Measurements from ENCODE around the gene WDR27.

WDR27 gene

DNA sequence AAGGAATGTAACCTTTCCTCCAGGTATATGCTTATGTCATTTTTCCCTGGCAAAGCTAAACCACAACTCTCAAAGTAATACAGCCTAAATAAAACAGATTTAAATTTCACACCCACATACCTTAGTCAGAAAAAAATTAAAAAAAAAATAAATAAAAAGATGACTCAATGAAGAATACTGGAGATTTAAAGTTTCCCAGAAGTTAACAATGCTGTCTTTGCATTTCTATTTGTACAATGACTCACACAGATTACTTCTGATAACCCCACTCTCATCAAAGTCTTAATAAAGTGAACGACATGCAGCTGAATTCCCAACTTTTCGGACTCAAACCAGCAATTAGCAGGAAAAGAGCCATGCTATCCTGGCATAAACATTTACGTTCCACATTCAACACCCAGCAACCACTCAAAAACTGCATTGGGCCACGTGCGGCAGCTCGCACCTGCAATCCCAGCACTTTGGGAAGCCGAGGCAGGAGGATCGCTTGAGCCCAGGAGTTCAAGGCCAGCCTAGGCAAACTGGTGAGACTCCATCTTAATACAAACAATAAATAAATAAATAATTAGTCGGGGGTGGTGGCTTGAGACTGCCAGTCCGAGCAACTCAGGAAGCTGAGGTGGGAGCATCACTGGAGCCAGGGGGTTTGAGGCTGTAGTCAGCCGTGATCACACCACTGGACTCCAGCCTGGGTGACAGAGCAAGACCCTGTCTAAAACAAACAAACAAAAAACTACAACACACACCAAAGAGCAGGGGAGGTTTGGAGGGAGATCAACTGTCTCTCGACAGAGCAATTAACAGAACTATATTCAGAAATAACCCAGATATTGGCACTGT lies 130.5 kb downstream of the WDR27 start:
- FAIRE-seq (no peak), DNase-seq (ENCODE audit: insufficient read length, low spot score) (no peak)

DNA sequence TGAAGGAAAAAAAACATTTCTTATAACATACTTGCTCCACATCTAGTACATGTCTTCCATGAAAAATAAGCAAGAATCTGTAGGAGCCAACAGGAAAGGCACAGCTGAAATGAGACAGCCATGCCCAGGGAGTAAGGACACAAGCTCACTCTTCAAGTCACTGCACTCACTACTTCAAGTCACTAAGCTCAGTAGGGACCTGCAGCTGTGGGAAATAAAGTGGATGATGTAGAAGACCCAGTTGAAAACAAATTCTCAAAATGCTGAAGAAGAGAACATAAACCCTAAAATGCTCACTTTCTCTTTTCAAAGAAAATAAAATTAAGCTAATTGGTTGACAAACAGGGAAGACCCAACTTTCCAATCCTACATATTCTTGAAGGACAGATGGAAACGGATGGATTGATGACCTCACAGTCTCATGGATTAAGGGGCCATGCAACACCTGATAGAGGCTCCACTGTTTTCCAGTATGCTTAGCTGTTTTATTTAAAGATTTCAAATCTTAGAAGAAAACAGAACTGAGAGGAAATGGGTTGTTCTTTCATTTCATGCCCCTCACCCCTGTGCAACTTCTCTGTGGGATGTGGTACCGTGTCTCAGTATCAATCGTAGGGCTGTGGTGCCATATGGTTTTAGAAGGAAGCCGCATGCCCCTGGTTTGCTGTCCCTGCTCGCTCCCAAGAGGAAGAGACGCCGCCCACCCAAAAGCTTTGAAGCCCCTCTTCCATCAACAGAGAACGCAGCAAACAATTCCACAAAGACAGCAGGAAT lies 133.3 kb downstream of the WDR27 start:
- FAIRE-seq = no peak
- DNase-seq (ENCODE audit: insufficient read length, low spot score) = no peak

DNA sequence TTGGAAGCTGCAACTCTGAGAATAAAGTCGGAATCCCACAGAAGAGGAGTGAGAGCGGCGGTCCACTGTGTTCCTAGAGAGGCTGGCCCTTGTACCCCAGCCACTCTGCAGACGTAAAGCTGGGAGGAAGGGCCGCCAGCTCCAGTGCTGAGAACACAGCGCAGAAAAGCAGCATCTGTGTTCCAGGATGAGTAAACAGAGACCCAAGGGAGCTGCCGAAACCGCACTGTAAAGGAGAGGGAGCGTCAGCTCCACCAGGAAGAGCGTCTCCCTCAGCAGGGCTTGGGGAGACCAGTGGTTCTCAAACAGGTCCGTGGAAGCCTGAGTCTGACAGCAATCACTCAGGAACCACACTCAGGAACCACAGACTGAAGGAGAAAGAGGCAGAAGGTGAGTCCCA lies 134.0 kb downstream of the WDR27 start:
- no peak for DNase-seq (ENCODE audit: insufficient read length, low spot score)
- FAIRE-seq = no peak

DNA sequence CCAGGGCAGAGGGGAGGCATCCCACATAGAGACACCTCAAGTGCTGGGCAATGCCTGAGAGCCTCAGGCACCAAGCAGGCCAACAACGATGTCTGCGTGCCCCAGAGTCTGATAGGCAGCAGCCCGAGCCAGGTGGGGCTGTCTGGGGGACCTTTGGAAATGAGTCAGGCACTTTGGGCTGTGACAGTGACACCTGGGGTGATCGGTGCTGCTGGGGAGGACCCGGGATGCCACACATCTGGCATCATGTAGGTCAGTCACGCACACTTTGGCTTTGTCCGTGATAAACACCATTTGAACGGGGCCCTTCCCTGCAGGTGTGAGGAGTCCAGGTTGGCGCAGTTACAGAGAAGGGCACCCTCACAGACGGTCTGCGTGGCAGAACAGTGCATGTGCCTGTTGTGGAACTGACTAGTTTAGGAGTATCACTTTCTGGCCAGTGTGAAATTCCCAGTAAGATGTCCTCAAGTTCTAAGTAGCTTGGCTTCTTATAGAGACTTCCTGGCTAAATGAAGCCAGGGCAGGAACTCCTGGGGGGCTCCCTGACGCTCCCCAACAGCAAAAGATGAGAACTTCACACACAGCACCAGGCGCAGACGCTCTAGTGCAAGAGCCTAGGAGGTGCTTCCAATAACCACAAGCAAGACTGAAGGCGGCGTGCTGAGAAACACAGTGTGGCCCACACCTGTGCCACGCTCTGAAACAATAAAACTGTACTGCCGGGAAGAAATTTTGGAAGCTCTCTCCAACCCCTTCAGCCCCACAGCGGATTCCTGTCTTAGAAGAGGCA lies 134.7 kb downstream of the WDR27 start:
- no peak for FAIRE-seq
- no peak for DNase-seq (ENCODE audit: insufficient read length, low spot score)

DNA sequence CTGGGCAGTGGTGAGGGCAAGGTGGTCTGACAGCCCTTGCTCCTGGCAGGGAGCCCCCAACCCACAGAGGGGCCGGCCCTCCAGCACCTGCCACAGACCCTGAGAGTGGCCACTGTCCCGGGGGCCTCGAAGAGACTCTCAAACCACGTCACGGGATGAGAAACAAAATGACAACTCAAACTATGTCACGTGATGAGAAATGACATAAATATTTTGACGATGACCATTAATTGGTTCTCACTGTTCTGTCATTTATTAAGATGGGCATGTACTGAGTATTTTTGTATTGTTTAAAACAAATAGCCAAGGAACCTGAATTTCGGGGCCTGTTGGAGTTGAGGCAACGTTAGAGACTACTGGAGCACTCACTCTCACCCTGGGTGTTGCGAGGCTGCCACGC lies 135.5 kb downstream of the WDR27 start:
- no peak for FAIRE-seq
- no peak for DNase-seq (ENCODE audit: insufficient read length, low spot score)

DNA sequence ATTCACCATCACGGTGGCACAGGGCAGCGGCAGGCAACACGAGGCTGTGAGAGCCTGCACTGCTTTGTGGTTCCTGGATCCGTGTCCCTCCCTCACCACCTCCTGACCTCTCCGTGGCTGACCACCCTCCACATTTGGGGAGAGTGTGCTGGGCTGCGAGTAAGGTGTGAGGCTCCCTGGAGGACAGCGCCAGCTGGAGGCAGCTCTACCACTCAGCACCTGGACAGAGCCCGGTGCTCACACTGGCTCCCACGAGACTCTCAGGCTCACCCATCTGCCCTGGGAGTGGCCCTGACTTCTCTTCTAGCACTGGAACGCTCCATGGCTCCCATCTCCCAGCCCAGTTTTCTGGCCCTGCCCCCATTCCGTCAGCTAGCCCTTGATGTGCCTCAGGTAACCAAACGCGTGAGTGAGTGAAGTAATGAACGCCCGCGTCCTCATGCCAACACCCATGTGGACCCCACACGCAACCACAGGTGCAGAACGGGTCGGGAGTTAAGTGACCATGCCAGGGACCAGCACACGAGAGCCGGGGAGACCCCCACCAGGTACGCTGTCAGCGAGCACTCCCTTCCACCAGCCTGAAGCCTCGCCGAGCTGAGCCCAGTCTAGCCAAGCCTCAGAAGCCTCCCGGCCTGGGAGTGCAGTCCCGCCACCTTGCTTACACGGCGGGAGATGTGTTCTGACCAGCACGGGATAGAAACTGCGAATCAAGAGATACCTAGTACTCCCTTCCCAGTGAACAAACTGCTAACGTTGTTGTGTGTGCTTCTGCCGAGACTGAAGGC lies 137.2 kb downstream of the WDR27 start:
- FAIRE-seq (no peak), DNase-seq (ENCODE audit: insufficient read length, low spot score) (no peak)

DNA sequence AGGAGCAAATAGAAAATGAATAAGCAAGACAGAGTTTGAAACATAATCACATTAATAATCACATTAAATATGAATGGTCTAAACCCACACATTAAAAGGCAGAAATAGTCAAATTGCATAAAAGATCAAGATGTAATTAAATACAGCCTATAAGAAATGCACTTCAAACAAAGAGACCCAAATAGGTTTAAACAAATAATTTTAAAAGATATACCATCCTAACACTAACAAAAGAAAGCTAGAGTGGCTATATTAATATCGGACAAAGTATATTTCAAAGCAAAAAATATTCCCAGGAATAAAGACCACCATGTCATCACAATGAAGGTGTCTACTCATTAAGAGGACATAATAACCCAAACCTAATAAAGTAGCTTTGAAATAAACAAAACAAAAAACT lies 140.2 kb downstream of the WDR27 start:
- FAIRE-seq (no peak), DNase-seq (ENCODE audit: insufficient read length, low spot score) (no peak)

DNA sequence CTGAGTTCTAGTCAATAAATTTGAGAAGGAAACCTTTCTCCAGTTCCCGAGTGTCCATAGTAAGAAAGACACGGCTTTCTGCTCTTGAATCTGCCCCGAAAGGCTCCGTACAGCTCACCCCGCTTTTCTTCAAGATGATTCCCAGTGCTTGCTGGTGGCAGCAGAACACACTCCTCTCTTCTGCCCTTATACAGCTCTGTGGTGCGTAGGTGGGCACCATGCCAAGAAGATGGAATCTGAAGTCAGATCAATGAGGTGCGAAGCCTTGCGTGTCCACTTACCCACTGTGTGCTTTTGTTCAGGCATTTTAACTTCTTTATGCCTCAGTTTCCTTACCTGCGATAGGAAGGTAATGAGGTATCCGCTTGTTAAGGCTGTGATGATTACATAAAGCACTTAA lies 142.2 kb downstream of the WDR27 start:
- DNase-seq (ENCODE audit: insufficient read length, low spot score) (no peak), FAIRE-seq (no peak)

DNA sequence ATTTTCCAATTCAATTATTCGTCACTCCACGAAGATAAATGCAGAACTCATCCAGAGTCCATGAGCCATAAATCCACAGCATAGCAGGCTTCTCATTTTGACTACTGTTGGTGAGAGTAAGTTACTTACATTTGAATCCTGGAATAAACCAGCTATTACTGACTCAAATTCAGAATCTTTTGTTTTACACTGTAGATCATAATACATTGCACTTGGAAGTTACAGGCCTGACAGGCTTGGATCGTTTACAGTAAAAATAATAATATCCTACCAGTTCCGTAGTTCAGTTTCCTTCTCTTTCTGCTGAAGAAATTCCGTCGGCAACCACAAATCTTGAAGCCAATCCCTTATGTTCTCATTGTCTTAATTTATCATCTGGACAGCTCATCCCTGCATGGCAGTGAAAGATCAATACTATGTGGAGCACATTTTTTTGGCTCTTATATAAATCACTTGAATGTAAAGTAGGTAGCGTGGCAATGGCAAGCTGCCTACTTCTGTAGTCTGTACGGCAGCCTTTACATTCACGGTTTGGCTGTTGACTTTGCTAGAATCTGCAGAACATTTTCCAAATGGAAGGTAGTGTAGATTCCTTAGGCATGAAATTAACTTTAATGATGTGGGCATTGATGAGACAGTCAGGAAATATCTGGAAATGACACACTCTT lies 142.9 kb downstream of the WDR27 start:
- DNase-seq (ENCODE audit: insufficient read length, low spot score) (no peak), FAIRE-seq (no peak)

DNA sequence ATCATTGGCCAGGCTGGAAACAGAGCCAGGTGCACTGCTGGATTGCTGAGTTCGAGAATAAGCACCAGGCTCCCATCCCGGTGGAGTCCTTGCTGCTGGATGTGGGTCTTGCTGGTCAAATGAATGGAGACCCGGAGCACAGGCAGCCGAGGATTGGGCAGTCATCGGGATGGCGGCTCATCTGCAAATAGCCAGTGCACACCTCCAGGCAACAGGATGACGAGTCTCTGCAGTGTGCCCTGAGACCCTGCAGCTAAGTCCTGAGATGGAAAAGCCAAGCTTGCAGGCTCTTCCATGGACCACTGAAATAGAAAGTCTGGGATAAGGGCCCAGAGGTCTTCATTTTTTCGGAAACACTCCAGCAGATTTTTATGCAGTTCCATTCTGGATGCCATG lies 143.5 kb downstream of the WDR27 start:
- no peak for DNase-seq (ENCODE audit: insufficient read length, low spot score)
- FAIRE-seq = no peak

DNA sequence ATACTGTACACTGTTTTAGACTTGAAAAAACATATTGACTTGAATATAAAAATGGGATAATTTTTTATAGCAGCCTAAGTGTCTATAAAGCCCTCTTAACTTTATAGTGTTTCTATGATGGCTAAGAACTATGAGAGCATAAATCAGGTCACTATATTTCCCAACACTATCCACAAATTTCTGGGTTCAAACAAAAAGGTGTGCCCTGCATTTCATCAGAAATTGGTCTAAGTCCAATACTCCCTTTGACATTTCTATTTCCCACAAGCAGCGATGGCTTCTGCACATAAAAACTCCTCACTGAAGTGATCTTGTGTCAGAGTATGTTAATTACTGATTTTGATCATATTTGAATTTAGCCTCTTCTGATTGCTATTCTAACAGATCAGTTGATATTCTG lies 143.9 kb downstream of the WDR27 start:
- DNase-seq (ENCODE audit: insufficient read length, low spot score) (no peak), FAIRE-seq (no peak)

DNA sequence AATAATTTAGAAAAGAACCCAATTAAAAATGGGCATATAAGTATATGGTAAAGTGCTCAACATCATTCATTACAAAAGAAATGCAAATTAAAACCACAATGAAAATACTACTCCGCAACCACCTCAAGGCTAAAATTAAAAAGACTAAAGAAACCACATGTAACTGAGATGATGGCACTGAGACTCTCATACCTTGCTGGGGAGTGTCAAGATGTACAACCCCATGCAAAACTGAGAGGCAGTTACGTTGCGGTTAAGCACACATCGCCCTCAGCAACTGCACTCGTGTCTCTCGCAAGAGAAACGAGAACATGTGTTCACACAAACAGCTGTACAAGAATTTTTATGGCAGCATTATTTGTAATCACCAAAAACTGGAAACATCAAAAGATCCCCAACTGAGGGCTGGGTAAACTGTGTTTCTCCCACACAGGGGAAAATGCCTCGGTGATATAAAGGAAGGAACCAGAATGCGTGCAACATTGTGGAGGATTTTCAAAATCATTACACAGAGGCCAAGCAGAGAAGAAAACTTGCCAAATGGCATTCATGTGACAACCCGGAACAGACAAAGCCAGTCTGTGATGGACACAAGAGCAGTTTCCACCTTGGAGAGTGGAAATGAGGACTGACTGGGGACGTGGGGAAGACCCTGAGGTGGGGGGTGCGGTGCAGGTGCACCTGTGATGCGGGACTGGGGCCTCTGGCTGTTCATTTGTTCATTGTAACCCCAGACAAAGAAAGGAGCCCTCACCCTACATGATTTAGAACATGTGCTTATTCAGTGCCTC lies 144.9 kb downstream of the WDR27 start:
- FAIRE-seq = peak; percentile 93

DNA sequence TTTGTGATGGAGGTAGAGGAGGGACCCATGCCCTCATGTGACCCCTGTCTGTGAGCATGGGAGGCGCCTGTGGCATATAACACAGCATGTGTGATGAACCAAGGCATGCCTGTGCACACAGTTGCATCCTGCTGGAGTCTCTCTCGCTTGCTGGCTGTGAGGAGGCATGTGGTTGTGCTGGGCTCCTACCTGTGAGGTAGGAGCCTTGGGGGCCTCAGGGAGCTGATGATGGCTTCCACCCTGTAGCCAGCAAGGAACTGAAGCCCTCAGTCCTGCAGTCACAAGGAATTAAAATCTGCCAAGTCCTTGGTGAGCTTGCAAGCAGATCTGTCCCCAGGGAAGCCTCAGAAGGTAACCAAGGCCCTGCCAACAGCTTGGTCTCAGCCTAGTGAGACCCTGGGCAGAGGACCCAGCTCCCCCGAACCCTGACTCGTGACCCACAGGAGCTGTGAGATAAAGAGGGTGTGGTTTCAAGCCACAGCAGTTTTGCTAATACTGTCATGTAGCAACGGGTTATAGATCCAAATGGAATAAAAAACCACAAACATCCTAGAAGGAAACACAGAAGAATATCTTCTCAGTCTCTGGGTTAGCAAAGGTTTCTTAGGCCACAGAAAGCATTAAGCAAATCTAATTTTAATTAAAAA lies 145.7 kb downstream of the WDR27 start:
- DNase-seq (ENCODE audit: insufficient read length, low spot score) = no peak
- FAIRE-seq = no peak

More for the DNA sequence above, 144.9 kb downstream of the WDR27 start:
- peak; percentile 44 for DNase-seq (ENCODE audit: insufficient read length, low spot score)

DNA sequence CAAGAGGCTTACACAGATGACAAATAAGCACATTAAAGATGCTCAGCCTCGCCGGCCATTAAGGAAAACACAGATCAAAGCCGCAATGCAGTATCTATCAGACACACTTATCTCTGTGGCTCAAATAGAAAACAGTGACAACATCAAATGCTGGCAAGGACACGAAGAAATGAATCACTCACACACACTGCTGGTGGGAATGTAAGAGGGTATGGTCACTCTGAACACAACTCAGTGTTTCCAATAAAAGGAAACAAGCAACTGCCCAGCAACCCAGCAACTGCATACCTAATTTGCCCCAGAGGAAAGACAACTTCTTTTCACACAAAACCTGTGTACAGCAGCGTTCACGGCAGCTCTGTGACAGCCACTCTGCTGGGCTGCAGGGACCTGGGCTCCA lies 155.8 kb downstream of the WDR27 start:
- FAIRE-seq (no peak), DNase-seq (ENCODE audit: insufficient read length, low spot score) (no peak)

DNA sequence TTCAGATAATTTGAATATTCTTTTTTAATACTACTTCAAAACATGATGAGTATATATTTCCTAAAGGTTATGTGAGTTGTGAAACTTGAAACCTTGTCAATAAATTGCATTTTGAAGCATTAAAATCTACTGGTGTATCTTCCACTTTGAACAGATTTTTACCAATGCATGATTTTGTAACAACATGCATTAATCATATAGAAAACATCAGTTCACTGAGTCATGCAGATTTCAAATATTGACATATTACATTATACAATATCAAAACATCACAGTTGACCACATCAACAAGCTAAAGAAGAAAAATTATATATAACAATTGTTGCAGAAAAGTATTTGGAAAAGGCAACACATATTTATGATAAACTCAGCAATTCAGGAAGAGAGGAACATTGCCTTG lies 158.1 kb downstream of the WDR27 start:
- DNase-seq (ENCODE audit: insufficient read length, low spot score) (no peak), FAIRE-seq (no peak)

DNA sequence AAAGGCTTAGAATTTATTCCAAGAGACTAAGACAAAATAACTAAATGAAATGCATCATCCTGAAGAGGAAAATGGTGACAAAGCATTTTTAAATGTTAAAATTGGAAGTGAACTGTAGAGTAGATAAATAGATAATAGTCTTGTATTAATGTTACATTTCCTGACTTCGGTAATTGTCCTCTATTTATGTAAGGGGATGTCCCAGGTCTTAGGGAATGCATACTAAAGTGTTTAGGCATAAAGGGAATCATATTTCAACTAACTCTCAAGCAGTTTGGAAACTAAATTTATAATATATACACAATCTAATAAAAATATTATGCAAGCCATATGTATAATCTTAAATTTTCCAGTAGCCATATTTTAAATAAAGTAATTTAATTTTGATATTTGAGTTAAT lies 159.3 kb downstream of the WDR27 start:
- FAIRE-seq (no peak), DNase-seq (ENCODE audit: insufficient read length, low spot score) (no peak)

DNA sequence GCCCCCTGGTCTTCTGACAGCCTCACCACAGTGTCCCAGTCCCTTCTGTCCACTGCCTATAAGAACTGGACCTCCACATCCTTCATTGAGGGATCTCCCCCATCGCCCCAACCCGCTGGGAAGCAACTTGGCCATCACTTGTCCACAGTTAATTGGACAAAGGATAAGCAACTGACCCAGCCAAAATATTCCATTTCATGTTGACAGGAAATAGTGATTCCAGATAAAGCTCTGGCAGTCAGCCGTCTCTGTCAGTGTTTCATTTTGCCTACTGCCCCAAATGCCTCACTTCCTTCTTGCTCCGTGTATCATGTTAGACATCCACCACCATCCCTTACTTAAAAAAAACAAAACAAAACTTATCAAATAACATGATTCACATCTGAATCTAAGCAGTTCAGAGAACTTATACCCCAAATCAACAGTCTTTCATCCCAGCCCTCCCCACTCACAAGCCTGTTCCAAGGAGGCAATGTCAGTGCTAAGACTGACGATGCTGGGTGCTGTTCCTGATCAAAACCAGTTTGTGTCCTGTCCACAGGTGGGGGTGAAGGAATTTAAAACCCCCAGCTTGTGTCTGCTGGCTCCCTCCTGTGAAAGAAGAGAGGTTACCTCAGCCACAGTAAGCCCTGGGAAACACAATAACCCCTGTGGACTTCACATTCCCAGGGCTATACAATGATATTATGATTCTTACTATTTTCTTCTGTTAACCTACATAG lies 162.5 kb downstream of the WDR27 start:
- FAIRE-seq = no peak
- no peak for DNase-seq (ENCODE audit: insufficient read length, low spot score)
